NCI-H1417 treated with DMSO at 0.1 percent for 48 hours (cell line): ENCODE data around the gene ICE1.
"Not testable (repeated sequence)": the region's sequence is repeated elsewhere in the genome, so short reads cannot be mapped to it uniquely, and the experiment has no call there.

ENCODE experiments used
- DNase-seq: peaks from one replicate; lab custom pipeline; 2025; lab: John Stamatoyannopoulos, UW

Gene ICE1

GRCh38 chr5:5487585-5488360 lies 65.3 kb downstream of the ICE1 start:
- no peak for DNase-seq

- no peak for DNase-seq
These were observed 68.4 kb downstream of the ICE1 start for GRCh38 chr5:5490774-5491347.

GRCh38 chr5:5492087-5492933 lies 69.8 kb downstream of the ICE1 start:
- peak; percentile 38 for DNase-seq

- DNase-seq = not testable (repeated sequence)
These were observed 70.4 kb downstream of the ICE1 start for GRCh38 chr5:5492934-5493271.

GRCh38 chr5:5494489-5495402 lies 72.3 kb downstream of the ICE1 start:
- peak; percentile 18 for DNase-seq

DNA sequence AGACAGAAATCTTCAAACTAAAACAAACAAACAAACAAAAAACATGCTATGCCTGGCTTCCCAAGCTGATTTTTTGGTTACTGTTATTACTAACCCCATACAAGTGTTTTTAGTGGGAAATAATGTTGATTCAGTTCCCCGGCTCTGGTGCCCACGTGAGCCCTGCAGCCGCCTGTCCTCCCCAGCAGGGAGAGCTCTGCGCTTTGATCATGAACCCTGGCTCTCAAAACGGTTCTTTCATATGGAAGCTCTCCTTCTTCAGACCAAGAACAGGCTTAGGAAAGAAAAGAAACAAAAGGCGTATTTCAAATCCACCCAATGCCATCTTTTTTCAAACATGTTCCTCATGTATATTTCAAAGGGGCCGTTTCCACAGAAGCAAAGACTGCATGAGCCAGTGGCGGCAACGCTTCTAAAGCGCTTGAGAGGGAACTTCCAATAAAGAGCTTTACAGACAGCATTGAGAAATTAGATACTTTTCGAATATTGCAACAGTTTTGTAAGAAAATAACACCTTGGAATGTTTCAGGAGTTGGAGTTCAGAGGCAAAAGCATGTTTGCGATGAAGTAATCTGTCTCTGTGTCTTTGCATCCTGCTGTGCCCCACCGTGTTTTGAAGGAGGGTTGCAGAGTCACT lies 74.8 kb downstream of the ICE1 start:
- peak; percentile 13 for DNase-seq

DNA sequence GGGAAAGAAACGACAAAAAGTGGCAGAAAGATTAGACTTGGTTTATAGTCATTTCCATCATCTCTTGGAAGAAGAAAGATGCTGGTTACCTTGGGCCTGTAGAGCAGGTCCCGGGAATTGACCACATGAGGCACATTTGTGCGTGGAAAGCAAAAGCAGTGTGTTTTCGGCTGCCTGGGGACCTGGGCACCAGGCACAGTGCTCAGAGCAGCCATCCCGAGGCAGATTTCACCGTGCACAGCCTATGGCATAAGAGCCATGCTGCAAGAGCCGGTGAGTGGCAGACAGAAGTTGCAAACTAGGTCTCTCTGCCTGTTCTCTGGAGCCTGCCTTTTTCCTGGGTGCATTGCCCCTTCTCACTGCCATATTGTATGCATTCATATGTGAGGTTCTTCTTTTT lies 77.0 kb downstream of the ICE1 start:
- no peak for DNase-seq

GRCh38 chr5:5504325-5504724 lies 81.8 kb downstream of the ICE1 start:
- no peak for DNase-seq

GRCh38 chr5:5505815-5506214 lies 83.3 kb downstream of the ICE1 start:
- DNase-seq = no peak

DNA sequence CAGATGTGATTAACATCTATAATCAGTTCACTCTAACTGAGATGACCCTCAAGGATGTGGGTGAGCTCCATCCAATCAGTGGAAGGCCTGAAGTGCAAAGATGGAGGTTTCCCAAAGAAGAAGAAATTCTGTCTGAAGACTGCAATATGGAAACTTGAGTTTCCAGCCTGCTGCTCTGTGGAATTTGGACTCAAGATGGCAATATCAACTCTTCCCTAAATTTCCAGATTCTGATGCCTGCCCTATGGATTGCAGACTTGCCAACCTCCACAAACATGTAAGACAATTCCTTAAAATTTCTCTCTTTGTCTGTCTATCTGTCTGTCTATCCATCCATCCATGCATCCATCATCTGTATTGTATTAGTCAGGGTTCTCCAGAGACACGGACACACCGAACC lies 85.9 kb downstream of the ICE1 start:
- DNase-seq = no peak

- DNase-seq = no peak
These were observed 89.5 kb downstream of the ICE1 start for GRCh38 chr5:5511904-5512416.

GRCh38 chr5:5512543-5512942 lies 90.1 kb downstream of the ICE1 start:
- DNase-seq = no peak

GRCh38 chr5:5520622-5521021 lies 98.1 kb downstream of the ICE1 start:
- DNase-seq = not testable (repeated sequence)

DNA sequence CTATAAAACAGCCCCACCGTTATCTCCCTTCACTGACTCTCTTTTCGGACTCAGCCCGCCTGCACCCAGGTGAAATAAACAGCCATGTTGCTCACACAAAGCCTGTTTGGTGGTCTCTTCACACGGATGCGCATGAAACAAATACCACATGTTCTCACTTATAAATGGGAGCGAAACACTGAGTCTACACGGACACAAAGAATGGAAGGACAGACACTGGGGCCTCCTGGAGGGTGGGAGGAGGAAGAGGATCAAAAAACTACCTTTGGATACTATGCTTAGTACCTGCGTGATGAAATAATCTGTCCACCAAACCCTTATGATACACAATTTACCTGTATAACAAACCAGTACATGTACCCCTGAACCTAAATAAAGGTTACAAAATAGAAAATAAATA lies 98.6 kb downstream of the ICE1 start:
- no peak for DNase-seq

- DNase-seq = no peak
These were observed 99.0 kb downstream of the ICE1 start for GRCh38 chr5:5521478-5521877.

DNA sequence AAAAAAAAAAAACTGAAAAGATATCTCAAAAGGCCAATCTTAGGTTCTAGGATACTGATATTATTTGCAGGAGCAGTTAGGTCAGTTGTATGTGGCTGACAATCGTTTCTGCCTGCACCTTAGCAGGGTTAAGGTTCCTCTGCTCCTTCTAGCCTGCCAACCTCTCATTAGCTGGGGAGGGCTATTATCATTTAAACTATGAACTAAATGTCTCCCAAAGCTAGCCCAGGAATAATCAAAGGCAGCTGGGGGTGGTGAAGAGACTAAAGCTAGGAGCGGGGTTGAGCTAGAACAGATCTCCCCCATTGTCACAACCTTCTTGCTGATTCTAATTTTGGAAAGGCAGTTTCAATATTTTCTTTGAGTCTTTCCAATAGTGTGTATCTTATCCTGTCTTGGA lies 99.9 kb downstream of the ICE1 start:
- DNase-seq = no peak

DNA sequence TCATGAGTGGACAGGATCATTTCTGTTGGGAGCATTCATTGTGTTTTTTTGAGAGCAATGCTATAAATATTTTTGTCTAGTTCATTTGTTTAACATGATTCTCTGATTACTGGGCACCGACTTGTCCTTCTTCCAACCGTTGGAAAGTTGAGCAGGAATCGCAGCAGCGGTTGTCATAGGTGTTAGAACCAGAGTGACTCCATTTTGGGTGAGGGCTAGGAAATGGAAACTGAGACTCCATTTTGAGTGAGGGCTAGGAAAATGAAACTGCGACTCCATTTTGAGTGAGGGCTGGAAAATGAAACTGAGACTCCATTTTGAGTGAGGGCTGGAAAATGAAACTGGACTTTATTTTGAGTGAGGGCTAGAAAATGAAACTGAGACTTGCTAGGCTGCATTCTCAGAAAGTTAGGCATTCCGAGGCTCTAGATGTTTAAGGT lies 100.6 kb downstream of the ICE1 start:
- DNase-seq = no peak

DNA sequence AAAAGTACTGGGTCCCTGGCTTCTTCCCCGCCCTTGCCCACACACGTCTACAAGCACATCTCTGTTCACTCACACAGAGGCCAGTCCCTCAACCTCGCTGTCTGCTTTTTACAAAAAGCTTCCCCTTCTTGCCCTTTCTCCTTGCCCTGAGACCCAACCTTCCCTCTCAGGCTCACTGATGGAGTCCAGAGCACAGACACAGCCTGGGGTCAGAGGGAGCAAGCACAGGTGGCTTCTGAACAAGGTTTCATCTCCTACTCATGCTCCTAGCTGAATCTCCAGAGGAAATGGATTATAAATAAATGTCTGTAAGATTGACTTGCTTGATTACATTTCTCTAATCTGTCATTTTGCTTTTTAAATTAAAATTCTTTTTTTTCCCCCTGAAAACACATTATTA lies 101.8 kb downstream of the ICE1 start:
- DNase-seq = no peak

DNA sequence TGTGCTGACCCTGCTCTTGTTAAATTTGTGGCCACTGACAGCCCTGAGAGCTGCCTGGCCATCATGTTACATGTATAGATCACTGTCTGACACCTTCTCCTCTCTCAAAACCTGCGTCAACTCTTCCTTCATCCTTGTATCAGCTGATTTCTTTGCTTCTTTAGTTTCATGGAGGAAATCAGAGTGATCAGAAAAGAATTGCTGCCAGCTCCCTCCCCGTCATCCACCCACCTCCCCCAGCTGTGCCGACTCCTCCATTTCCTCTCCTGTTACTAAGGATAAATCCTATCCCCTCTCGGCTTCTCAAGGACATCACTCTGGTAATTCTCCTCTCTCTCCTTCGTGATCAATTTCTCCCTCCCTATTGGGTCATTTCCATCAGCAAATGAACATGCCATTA lies 108.9 kb downstream of the ICE1 start:
- no peak for DNase-seq

DNA sequence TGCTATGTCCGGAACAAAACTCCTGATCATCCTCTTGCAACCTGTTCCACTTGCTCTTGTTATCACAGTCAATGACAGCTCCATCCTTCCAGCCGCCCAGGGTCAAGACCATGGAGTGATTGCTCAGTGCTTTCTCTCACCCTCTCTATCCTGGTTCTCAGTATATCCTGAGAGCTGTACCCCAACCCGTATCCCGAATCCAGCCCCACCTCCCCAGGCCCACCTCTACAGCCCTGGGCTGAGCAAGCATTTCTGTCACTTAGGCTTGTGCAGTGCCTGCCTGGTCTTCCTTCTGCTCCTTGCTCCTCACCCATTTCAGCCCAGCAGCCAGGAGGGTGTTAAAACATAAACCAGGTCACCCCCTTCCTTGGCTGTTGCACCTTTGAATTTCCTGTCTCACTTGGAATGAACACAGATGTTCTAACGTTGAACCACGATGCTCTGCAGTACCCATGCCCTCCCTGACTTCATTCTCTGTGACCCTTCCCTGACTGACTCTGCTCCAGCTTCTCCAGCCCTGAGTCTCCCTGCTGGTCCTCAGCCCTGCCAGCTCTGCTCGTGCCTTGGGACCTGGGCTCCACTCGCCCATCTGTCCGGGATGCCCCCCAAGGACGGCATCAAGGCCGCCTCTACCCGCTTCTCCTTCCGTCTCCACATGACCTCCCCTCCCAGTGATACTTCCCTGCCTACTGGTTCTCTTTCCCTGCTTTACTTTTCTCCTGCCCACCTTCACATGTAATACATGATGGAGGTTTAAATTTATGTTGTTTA lies 110.0 kb downstream of the ICE1 start:
- no peak for DNase-seq
